ENCODE results near the gene TXNL4A. TPM values are rescaled to one million over a fixed set of nuclear protein-coding genes. Genes with fewer than 3 reads are reported as not detected.

Gene TXNL4A
- total RNA-seq, 2 donors from 2014 or later: 97.2 to 143 TPM

GRCh38 chr18:79983793-79984192, 4.6 kb downstream of the TXNL4A start:
- DNase-seq (ENCODE audit: low spot score) (no peak), ATAC-seq (no peak)
- Mint-ChIP-seq H3K27me3 (no peaks in the 10 kb centered on the region), H3K4me1 (ENCODE audit: low read depth in 2 of 2) (peaks cover 49 to 50% of the 10 kb centered on the region in 2 donors), H3K4me3 (peak overlapping the region; percentile 56), H3K27ac (peak overlapping the region; percentile 7 to 57), H3K9me3 (no peaks in the 10 kb centered on the region), H3K36me3 (no peaks in the 10 kb centered on the region)

GRCh38 chr18:79983253-79983652, 5.1 kb downstream of the TXNL4A start:
- Mint-ChIP-seq H3K4me1 (ENCODE audit: low read depth in 2 of 2) (peaks cover 49 to 50% of the 10 kb centered on the region in 2 donors), H3K27ac (no peak overlapping the region), H3K4me3 (no peak overlapping the region), H3K9me3 (no peaks in the 10 kb centered on the region), H3K36me3 (no peaks in the 10 kb centered on the region), H3K27me3 (no peaks in the 10 kb centered on the region)
- ATAC-seq (no peak), DNase-seq (ENCODE audit: low spot score) (no peak)

GRCh38 chr18:79982736-79983135, 5.6 kb downstream of the TXNL4A start:
- H3K4me3 Mint-ChIP-seq: peak overlapping the region; percentile 36
- H3K27me3 Mint-ChIP-seq: no peaks in the 10 kb centered on the region
- peak in 1 of 2 donors; percentile 74 for ATAC-seq
- no peak for DNase-seq (ENCODE audit: low spot score)
- no peaks in the 10 kb centered on the region for H3K36me3 Mint-ChIP-seq
- H3K4me1 Mint-ChIP-seq (ENCODE audit: low read depth in 2 of 2): peaks cover 53 to 54% of the 10 kb centered on the region in 2 donors
- peak overlapping the region in 1 of 2 donors; percentile 69 for H3K27ac Mint-ChIP-seq
- no peaks in the 10 kb centered on the region for H3K9me3 Mint-ChIP-seq

GRCh38 chr18:79980585-79980984, 7.8 kb downstream of the TXNL4A start:
- no peak for DNase-seq (ENCODE audit: low spot score)
- ATAC-seq: no peak
- Mint-ChIP-seq H3K36me3 (peaks cover 2% of the 10 kb centered on the region), H3K4me1 (ENCODE audit: low read depth in 2 of 2) (peaks cover 40 to 45% of the 10 kb centered on the region in 2 donors), H3K9me3 (no peaks in the 10 kb centered on the region), H3K27ac (no peak overlapping the region), H3K27me3 (no peaks in the 10 kb centered on the region), H3K4me3 (no peak overlapping the region)

- Mint-ChIP-seq H3K36me3 (peaks cover 7% of the 10 kb centered on the region), H3K9me3 (no peaks in the 10 kb centered on the region), H3K27ac (no peak overlapping the region), H3K4me1 (ENCODE audit: low read depth in 2 of 2) (peaks cover 40 to 46% of the 10 kb centered on the region in 2 donors), H3K4me3 (no peak overlapping the region), H3K27me3 (no peaks in the 10 kb centered on the region)
- ATAC-seq (no peak), DNase-seq (ENCODE audit: low spot score) (no peak)
Observed at GRCh38 chr18:79979843-79980242, 8.5 kb downstream of the TXNL4A start.

- Mint-ChIP-seq H3K4me1 (ENCODE audit: low read depth in 2 of 2) (peaks cover 22 to 33% of the 10 kb centered on the region in 2 donors), H3K36me3 (peaks cover 11% of the 10 kb centered on the region), H3K27ac (peak overlapping the region in 1 of 2 donors; percentile 43), H3K4me3 (no peak overlapping the region), H3K27me3 (no peaks in the 10 kb centered on the region), H3K9me3 (no peaks in the 10 kb centered on the region)
- no peak for ATAC-seq
- no peak for DNase-seq (ENCODE audit: low spot score)
Observed at GRCh38 chr18:79975985-79976680, 12.2 kb downstream of the TXNL4A start.

- Mint-ChIP-seq H3K36me3 (peaks cover 11% of the 10 kb centered on the region), H3K4me1 (ENCODE audit: low read depth in 2 of 2) (peaks cover 19 to 36% of the 10 kb centered on the region in 2 donors), H3K9me3 (no peaks in the 10 kb centered on the region), H3K27ac (no peak overlapping the region), H3K27me3 (no peaks in the 10 kb centered on the region), H3K4me3 (no peak overlapping the region)
- DNase-seq (ENCODE audit: low spot score) (no peak), ATAC-seq (no peak)
Observed at GRCh38 chr18:79975043-79975442, 13.3 kb downstream of the TXNL4A start.

GRCh38 chr18:79974025-79974654, 14.2 kb downstream of the TXNL4A start:
- DNase-seq (ENCODE audit: low spot score) (no peak), ATAC-seq (no peak)
- Mint-ChIP-seq H3K27me3 (no peaks in the 10 kb centered on the region), H3K27ac (no peak overlapping the region), H3K36me3 (peaks cover 11% of the 10 kb centered on the region), H3K9me3 (no peaks in the 10 kb centered on the region), H3K4me1 (ENCODE audit: low read depth in 2 of 2) (peaks cover 13 to 28% of the 10 kb centered on the region in 2 donors), H3K4me3 (no peak overlapping the region)

- Mint-ChIP-seq H3K27me3 (no peaks in the 10 kb centered on the region), H3K27ac (no peak overlapping the region), H3K36me3 (peaks cover 11% of the 10 kb centered on the region), H3K4me1 (ENCODE audit: low read depth in 2 of 2) (peaks cover 13 to 27% of the 10 kb centered on the region in 2 donors), H3K4me3 (no peak overlapping the region), H3K9me3 (no peaks in the 10 kb centered on the region)
- ATAC-seq: no peak
- no peak for DNase-seq (ENCODE audit: low spot score)
Observed at GRCh38 chr18:79973517-79973916, 14.8 kb downstream of the TXNL4A start.

GRCh38 chr18:79972720-79973119, 15.6 kb downstream of the TXNL4A start:
- Mint-ChIP-seq H3K36me3 (peaks cover 11% of the 10 kb centered on the region), H3K27me3 (no peaks in the 10 kb centered on the region), H3K27ac (no peak overlapping the region), H3K9me3 (no peaks in the 10 kb centered on the region), H3K4me1 (ENCODE audit: low read depth in 2 of 2) (peaks cover 8 to 23% of the 10 kb centered on the region in 2 donors), H3K4me3 (no peak overlapping the region)
- no peak for DNase-seq (ENCODE audit: low spot score)
- no peak for ATAC-seq

- H3K9me3 Mint-ChIP-seq: no peaks in the 10 kb centered on the region
- ATAC-seq (no peak), DNase-seq (ENCODE audit: low spot score) (no peak)
- H3K4me3 Mint-ChIP-seq: no peak overlapping the region
- peaks cover 11% of the 10 kb centered on the region for H3K36me3 Mint-ChIP-seq
- peaks cover 8 to 23% of the 10 kb centered on the region in 2 donors for H3K4me1 Mint-ChIP-seq (ENCODE audit: low read depth in 2 of 2)
- peak overlapping the region in 1 of 2 donors; percentile 29 for H3K27ac Mint-ChIP-seq
- H3K27me3 Mint-ChIP-seq: no peaks in the 10 kb centered on the region
Observed at GRCh38 chr18:79971986-79972385, 16.4 kb downstream of the TXNL4A start.

GRCh38 chr18:79971211-79971952, 17.0 kb downstream of the TXNL4A start:
- peaks cover 11% of the 10 kb centered on the region for H3K36me3 Mint-ChIP-seq
- H3K4me3 Mint-ChIP-seq: no peak overlapping the region
- peaks cover 8 to 23% of the 10 kb centered on the region in 2 donors for H3K4me1 Mint-ChIP-seq (ENCODE audit: low read depth in 2 of 2)
- DNase-seq (ENCODE audit: low spot score) (no peak), ATAC-seq (peak in 1 of 2 donors; percentile 17)
- peak overlapping the region in 1 of 2 donors; percentile 29 for H3K27ac Mint-ChIP-seq
- H3K27me3 Mint-ChIP-seq: no peaks in the 10 kb centered on the region
- no peaks in the 10 kb centered on the region for H3K9me3 Mint-ChIP-seq

- no peaks in the 10 kb centered on the region for H3K27me3 Mint-ChIP-seq
- H3K36me3 Mint-ChIP-seq: peaks cover 8% of the 10 kb centered on the region
- H3K9me3 Mint-ChIP-seq: no peaks in the 10 kb centered on the region
- ATAC-seq (no peak), DNase-seq (ENCODE audit: low spot score) (no peak)
- no peak overlapping the region for H3K4me3 Mint-ChIP-seq
- H3K27ac Mint-ChIP-seq: no peak overlapping the region
- peaks cover 10 to 24% of the 10 kb centered on the region in 2 donors for H3K4me1 Mint-ChIP-seq (ENCODE audit: low read depth in 2 of 2)
Observed at GRCh38 chr18:79970419-79971133, 17.8 kb downstream of the TXNL4A start.

Measured in natural killer cell treated with Interleukin-12 subunit alpha and Interleukin-12 subunit beta and Interleukin-15 and Interleukin-18, amount 100 ng/mL, for 72 hours (primary cell).